Activated naive CD8-positive, alpha-beta T cell (primary cell): Measurements from ENCODE around the gene MSANTD3.

Experiments used
- H3K27ac Mint-ChIP-seq: one replicate; pipeline ENCODE4 v1.8.0; 2021; ENCODE audit warnings: mixed read lengths
- H3K27me3 Mint-ChIP-seq: one replicate; pipeline ENCODE4 v1.8.0; 2021; ENCODE audit warnings: mixed read lengths
- H3K36me3 Mint-ChIP-seq: one replicate; pipeline ENCODE4 v1.8.0; 2021; ENCODE audit warnings: mixed read lengths
- H3K4me1 Mint-ChIP-seq: one replicate; pipeline ENCODE4 v1.8.0; 2021; ENCODE audit warnings: low read depth, mixed read lengths
- H3K4me3 Mint-ChIP-seq: one replicate; pipeline ENCODE4 v1.8.0; 2021; ENCODE audit warnings: mild to moderate bottlenecking, mixed read lengths
- H3K9me3 Mint-ChIP-seq: one replicate; pipeline ENCODE4 v1.8.0; 2021; ENCODE audit warnings: low read depth, mixed read lengths

MSANTD3 gene

DNA sequence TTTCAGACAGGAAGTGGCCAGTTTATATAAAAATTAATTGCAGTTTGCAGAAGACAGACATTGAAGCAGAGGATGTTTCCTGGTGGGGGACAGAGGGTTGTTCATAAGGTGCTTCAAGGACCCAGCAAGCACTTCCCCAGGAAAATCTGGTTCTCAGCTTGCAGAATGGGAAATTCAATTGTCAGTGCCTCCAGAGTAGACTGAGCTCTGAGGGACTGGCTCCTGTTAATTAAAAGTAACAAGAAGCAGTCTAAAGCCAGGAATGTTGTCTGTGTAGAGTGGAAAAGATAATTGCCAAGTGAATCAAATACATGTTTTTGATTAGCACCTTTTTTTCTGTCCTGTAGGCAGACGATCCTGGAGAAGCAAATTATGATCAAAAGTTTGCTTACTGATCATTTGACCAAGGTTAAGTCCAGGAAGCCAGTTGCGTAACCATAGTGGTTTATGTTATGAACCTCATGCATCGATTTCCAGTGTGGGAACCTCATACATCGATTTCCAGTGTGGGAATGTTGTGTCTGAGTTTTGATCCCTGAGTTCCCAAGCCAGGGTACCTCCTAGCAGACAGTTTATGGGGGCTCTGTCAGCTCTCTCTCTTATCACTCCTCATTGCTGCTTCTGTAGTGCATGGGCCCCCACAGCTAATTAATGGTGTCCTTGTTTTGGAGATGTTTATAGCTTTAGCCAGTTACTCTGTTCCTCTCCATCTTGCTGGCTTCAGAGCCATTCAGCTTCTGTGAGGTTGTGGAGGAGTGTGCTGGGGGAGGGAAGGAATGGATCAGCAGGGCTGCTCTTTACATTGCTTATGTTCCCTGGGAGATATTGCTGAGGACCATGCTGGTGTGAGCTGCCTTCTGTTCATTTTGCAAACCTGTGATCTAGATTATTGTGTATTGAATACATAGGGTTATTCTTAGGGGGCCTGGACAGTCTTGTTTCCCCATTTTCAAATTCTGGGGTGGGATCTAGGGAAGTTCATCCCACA is 17.1 kb downstream of the MSANTD3 start:
- no peak overlapping the region for H3K27ac Mint-ChIP-seq
- H3K4me3 Mint-ChIP-seq, result no peak overlapping the region
- H3K9me3 Mint-ChIP-seq, result no peaks in the 10 kb centered on the region
- H3K36me3 Mint-ChIP-seq, result peaks cover 10% of the 10 kb centered on the region
- H3K27me3 Mint-ChIP-seq, result no peaks in the 10 kb centered on the region
- H3K4me1 Mint-ChIP-seq, result peaks cover 6% of the 10 kb centered on the region

GRCh38 chr9:100445161-100445902 is 18.4 kb downstream of the MSANTD3 start:
- Mint-ChIP-seq H3K9me3 (no peaks in the 10 kb centered on the region), H3K36me3 (peaks cover 11% of the 10 kb centered on the region), H3K4me3 (no peak overlapping the region), H3K4me1 (peaks cover 6% of the 10 kb centered on the region), H3K27ac (no peak overlapping the region), H3K27me3 (no peaks in the 10 kb centered on the region)

DNA sequence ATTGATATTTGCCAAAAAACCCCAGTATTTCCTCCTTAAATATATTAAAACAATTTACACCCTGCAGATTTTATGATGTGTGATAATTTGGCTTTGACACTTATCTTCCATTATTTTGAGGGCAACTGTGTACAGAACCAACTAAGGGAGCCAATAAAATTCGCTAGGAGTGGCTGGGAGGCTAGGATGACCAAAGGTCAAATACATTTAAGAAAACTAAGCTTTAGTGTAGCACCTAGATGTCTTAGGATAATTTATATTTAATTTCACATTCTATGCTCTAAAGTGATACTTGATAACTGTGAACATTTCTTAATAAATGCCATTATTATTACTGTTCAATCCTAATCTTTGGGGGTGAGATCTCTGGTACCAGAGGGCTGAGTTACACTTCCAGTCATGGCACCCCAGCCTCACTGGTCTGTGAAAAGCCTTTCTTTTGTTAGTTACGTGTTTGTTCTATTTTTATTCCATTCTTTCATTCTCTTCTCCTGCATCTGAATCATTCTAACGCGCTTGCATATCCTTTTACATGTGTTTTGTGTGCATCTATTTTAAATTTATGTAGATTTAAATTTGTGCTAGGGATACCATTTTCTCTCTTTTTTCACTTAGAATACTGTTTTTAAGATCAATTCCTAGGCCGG is 19.1 kb downstream of the MSANTD3 start:
- peaks cover 18% of the 10 kb centered on the region for H3K36me3 Mint-ChIP-seq

DNA sequence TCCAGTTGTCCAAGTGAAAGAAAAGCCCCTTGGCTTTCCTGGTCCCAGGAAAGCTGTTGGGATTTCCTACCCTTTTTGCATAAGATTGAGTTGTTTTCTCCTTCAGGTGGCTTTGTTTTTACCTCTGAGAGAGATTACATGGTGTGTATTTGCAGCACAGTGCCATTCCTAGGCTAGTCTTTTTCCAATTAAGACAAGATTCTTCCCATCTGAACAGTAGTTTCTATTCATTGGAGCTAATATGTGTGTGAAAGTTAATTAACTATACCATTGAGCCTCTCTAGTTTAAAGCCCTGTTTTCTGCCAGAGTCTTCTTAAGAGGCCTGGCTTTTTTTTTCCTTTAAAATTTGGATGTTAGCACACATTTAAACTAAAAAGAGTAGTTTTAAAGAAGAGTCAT is 20.1 kb downstream of the MSANTD3 start:
- Mint-ChIP-seq H3K27ac (no peak overlapping the region), H3K4me1 (peaks cover 6% of the 10 kb centered on the region), H3K36me3 (peaks cover 22% of the 10 kb centered on the region), H3K4me3 (no peak overlapping the region), H3K9me3 (no peaks in the 10 kb centered on the region), H3K27me3 (no peaks in the 10 kb centered on the region)

More for the DNA sequence above, 19.1 kb downstream of the MSANTD3 start:
- H3K4me1 Mint-ChIP-seq, result peaks cover 6% of the 10 kb centered on the region
- H3K27ac Mint-ChIP-seq, result no peak overlapping the region
- H3K9me3 Mint-ChIP-seq, result no peaks in the 10 kb centered on the region
- no peaks in the 10 kb centered on the region for H3K27me3 Mint-ChIP-seq
- no peak overlapping the region for H3K4me3 Mint-ChIP-seq

GRCh38 chr9:100448266-100448665 is 21.3 kb downstream of the MSANTD3 start:
- Mint-ChIP-seq H3K9me3 (no peaks in the 10 kb centered on the region), H3K27ac (no peak overlapping the region)

GRCh38 chr9:100449420-100449819 is 22.5 kb downstream of the MSANTD3 start:
- peaks cover 36% of the 10 kb centered on the region for H3K36me3 Mint-ChIP-seq
- peaks cover 4% of the 10 kb centered on the region for H3K4me1 Mint-ChIP-seq
- no peak overlapping the region for H3K4me3 Mint-ChIP-seq
- H3K27ac Mint-ChIP-seq, result no peak overlapping the region
- H3K9me3 Mint-ChIP-seq, result no peaks in the 10 kb centered on the region
- H3K27me3 Mint-ChIP-seq, result no peaks in the 10 kb centered on the region

More at GRCh38 chr9:100448266-100448665, 21.3 kb downstream of the MSANTD3 start:
- peaks cover 30% of the 10 kb centered on the region for H3K36me3 Mint-ChIP-seq
- peaks cover 6% of the 10 kb centered on the region for H3K4me1 Mint-ChIP-seq
- no peak overlapping the region for H3K4me3 Mint-ChIP-seq
- no peaks in the 10 kb centered on the region for H3K27me3 Mint-ChIP-seq

- H3K36me3 Mint-ChIP-seq, result peaks cover 35% of the 10 kb centered on the region
- no peak overlapping the region for H3K27ac Mint-ChIP-seq
- H3K4me3 Mint-ChIP-seq, result no peak overlapping the region
- H3K4me1 Mint-ChIP-seq, result no peaks in the 10 kb centered on the region
- H3K9me3 Mint-ChIP-seq, result no peaks in the 10 kb centered on the region
- no peaks in the 10 kb centered on the region for H3K27me3 Mint-ChIP-seq
Measured at GRCh38 chr9:100452894-100453293, 26.0 kb downstream of the MSANTD3 start.

GRCh38 chr9:100455470-100455869 is 28.5 kb downstream of the MSANTD3 start:
- Mint-ChIP-seq H3K4me1 (peaks cover 4% of the 10 kb centered on the region), H3K4me3 (no peak overlapping the region), H3K27ac (no peak overlapping the region), H3K9me3 (no peaks in the 10 kb centered on the region), H3K36me3 (peaks cover 34% of the 10 kb centered on the region), H3K27me3 (no peaks in the 10 kb centered on the region)

DNA sequence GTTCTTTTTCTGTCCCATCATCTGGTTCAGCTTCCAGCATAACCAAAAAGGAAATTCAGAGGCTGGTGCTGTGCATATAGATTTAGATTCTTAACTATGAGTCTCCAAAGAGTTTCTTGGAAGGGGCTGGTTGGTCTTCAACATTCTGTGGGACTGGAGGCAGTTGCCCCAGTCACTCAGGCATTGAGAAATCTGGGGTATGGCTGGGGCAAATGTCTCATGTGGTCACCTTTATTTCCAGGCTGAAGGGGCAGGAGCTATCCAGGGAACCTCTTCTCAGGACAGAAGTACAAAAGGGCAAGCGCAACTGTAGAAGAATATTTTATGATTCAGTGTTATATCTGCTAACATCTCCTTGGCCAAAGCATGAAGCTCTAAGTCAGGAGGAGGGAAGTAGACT is 30.6 kb downstream of the MSANTD3 start:
- no peaks in the 10 kb centered on the region for H3K27me3 Mint-ChIP-seq
- no peak overlapping the region for H3K27ac Mint-ChIP-seq
- H3K36me3 Mint-ChIP-seq, result peaks cover 18% of the 10 kb centered on the region
- no peak overlapping the region for H3K4me3 Mint-ChIP-seq
- H3K9me3 Mint-ChIP-seq, result no peaks in the 10 kb centered on the region
- peaks cover 4% of the 10 kb centered on the region for H3K4me1 Mint-ChIP-seq

DNA sequence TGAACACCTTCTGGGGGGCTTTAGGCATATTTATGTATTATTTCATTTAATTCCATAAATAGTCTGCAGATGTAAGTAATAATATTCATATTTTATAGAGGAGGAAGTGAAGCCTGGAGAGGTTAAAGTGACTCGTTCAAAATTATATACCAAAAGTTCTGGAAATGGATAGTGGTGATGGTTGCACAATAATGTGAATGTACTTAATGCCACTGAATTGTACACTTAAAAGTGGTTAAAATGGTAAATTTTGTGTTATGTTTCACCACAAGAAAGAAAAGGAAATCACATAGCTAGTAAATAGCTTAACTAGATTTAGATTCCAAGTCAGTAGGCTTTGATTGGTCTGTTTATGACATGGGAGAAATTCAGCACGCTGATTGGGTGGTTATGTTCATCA is 33.0 kb downstream of the MSANTD3 start:
- Mint-ChIP-seq H3K36me3 (peaks cover 4% of the 10 kb centered on the region), H3K4me3 (no peak overlapping the region), H3K27me3 (no peaks in the 10 kb centered on the region), H3K9me3 (no peaks in the 10 kb centered on the region), H3K27ac (no peak overlapping the region), H3K4me1 (peaks cover 4% of the 10 kb centered on the region)

- Mint-ChIP-seq H3K4me3 (no peak overlapping the region), H3K36me3 (no peaks in the 10 kb centered on the region), H3K27ac (no peak overlapping the region), H3K27me3 (no peaks in the 10 kb centered on the region), H3K9me3 (no peaks in the 10 kb centered on the region), H3K4me1 (peaks cover under 1% of the 10 kb centered on the region)
Measured at GRCh38 chr9:100465274-100465673, 38.3 kb downstream of the MSANTD3 start.

DNA sequence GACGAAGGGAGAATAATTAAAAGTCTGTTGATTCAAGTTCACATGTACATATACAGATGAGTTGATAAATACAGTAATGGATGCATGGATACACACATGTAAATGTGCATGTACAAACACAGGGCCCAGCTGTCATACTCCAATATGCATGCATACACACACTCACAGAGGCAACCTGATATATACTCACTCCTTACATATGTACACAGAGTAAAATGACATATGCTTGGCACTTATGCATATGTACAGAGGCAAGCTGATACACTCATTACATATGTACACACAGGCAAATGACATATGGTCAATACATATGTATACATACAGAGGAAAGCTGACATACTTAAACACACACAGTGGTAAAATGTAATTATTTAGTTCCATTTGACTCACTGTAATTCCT is 38.8 kb downstream of the MSANTD3 start:
- Mint-ChIP-seq H3K27me3 (no peaks in the 10 kb centered on the region), H3K4me1 (no peaks in the 10 kb centered on the region), H3K9me3 (no peaks in the 10 kb centered on the region), H3K27ac (no peak overlapping the region), H3K36me3 (no peaks in the 10 kb centered on the region), H3K4me3 (no peak overlapping the region)

GRCh38 chr9:100466171-100466828 is 39.4 kb downstream of the MSANTD3 start:
- H3K4me3 Mint-ChIP-seq, result no peak overlapping the region
- no peaks in the 10 kb centered on the region for H3K9me3 Mint-ChIP-seq
- H3K27ac Mint-ChIP-seq, result no peak overlapping the region
- H3K4me1 Mint-ChIP-seq, result no peaks in the 10 kb centered on the region
- H3K36me3 Mint-ChIP-seq, result no peaks in the 10 kb centered on the region
- H3K27me3 Mint-ChIP-seq, result no peaks in the 10 kb centered on the region

DNA sequence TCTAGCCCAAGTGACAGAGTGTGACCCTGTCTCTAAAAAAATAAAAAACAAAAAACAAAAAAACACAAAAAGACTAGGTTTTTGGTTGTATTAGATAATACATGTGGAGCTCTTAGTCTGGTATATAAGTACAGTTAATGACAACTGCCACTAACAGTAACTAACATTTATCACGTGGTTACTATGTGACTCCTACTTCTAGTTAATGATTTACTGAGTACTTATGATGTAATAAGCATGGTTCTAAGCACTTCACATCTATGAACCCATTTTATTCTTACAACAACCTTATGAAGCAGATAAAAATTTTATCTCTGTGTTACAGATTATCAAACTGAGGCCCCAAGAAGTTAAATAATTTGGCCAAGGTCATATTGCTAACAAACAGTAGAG is 39.9 kb downstream of the MSANTD3 start:
- Mint-ChIP-seq H3K27ac (no peak overlapping the region), H3K36me3 (no peaks in the 10 kb centered on the region), H3K4me3 (no peak overlapping the region), H3K4me1 (no peaks in the 10 kb centered on the region), H3K27me3 (no peaks in the 10 kb centered on the region), H3K9me3 (no peaks in the 10 kb centered on the region)
